ENCODE results near the gene TTBK2. TPM values are rescaled to one million over a fixed set of nuclear protein-coding genes. Genes with fewer than 3 reads are reported as not detected.

The TTBK2 gene
- total RNA-seq, 2 experiments from 2014 or later, result 17.5 to 20.1 TPM

- intact Hi-C loops (cut with DNase I, micrococcal nuclease), result no loop called here
- Histone ChIP-seq H3K36me3 (ENCODE audit: insufficient read depth, low read length) (peaks cover 6% of the 10 kb centered on the region), H3K4me1 (ENCODE audit: insufficient read depth, low read length) (no peaks in the 10 kb centered on the region), H3K27ac (ENCODE audit: low read depth in 1 of 2, low read length in 2 of 2) (no peak overlapping the region), H3K27me3 (ENCODE audit: control insufficient read depth in 1 of 2, insufficient read depth in 2 of 2, low read length in 2 of 2) (no peaks in the 10 kb centered on the region), H3K4me3 (ENCODE audit: low read length) (no peak overlapping the region), H3K9me3 (ENCODE audit: control insufficient read depth in 1 of 2, insufficient read depth in 1 of 2, low read length in 2 of 2) (no peaks in the 10 kb centered on the region)
- H3K9me3 Mint-ChIP-seq, result no peaks in the 10 kb centered on the region
- CTCF ChIA-PET, result interaction anchor here (0.5 to 1.2 kb wide), 2 partner anchors 80 to 94 kb away, joined by 3 read pairs; no protein-coding TSS in a partner anchor
- no peaks in the 10 kb centered on the region for H3K27me3 Mint-ChIP-seq
- H3K27ac Mint-ChIP-seq, result no peak overlapping the region
- ATAC-seq (ENCODE audit: poor library complexity), result no peak
- POLR2A ChIA-PET, result no interaction called here
- H3K4me3 Mint-ChIP-seq, result no peak overlapping the region
- no peak for DNase-seq
- H3K36me3 Mint-ChIP-seq (ENCODE audit: low read depth), result peaks cover 35% of the 10 kb centered on the region
- TF ChIP-seq, protein P1, sequence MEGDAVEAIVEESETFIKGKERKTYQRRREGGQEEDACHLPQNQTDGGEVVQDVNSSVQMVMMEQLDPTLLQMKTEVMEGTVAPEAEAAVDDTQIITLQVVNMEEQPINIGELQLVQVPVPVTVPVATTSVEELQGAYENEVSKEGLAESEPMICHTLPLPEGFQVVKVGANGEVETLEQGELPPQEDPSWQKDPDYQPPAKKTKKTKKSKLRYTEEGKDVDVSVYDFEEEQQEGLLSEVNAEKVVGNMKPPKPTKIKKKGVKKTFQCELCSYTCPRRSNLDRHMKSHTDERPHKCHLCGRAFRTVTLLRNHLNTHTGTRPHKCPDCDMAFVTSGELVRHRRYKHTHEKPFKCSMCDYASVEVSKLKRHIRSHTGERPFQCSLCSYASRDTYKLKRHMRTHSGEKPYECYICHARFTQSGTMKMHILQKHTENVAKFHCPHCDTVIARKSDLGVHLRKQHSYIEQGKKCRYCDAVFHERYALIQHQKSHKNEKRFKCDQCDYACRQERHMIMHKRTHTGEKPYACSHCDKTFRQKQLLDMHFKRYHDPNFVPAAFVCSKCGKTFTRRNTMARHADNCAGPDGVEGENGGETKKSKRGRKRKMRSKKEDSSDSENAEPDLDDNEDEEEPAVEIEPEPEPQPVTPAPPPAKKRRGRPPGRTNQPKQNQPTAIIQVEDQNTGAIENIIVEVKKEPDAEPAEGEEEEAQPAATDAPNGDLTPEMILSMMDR (IDR thresholded peaks at IDR 0.05), result no peak
- no peaks in the 10 kb centered on the region for H3K4me1 Mint-ChIP-seq (ENCODE audit: low read depth)
Measured at GRCh38 chr15:42846647-42847046, 73.9 kb downstream of the TTBK2 start.

DNA sequence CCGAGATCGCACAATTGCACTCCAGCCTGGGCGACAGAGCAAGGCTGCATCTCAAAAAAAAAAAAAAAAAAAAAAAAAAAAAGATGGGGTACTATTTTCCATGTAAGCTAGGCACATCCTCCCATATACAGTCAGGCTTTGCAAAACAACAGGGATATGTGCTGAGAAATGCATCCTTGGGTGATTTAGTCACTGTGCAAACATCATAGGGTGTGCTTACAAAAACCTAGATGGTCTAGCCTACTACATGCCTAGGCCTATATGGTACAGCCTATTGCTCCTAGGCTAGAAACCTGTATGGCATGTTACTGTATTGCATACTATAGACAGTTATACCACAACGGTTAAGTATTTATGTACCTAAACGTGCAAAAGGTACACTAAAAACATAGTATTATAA lies 75.0 kb downstream of the TTBK2 start:
- TF ChIP-seq, protein P1 (IDR thresholded peaks at IDR 0.05), result no peak
- H3K27ac ChIP-seq (ENCODE audit: low read depth in 1 of 2, low read length in 2 of 2), result no peak overlapping the region
- ChIA-PET CTCF (no interaction called here), POLR2A (no interaction called here)
- Mint-ChIP-seq H3K9me3 (no peaks in the 10 kb centered on the region), H3K27me3 (no peaks in the 10 kb centered on the region), H3K36me3 (ENCODE audit: low read depth) (peaks cover 37% of the 10 kb centered on the region), H3K27ac (no peak overlapping the region), H3K4me1 (ENCODE audit: low read depth) (no peaks in the 10 kb centered on the region), H3K4me3 (no peak overlapping the region)
- DNase-seq (no peak), ATAC-seq (ENCODE audit: poor library complexity) (no peak)
- no peaks in the 10 kb centered on the region for H3K9me3 ChIP-seq (ENCODE audit: control insufficient read depth in 1 of 2, insufficient read depth in 1 of 2, low read length in 2 of 2)
- no peak overlapping the region for H3K4me3 ChIP-seq (ENCODE audit: low read length)
- no peaks in the 10 kb centered on the region for H3K4me1 ChIP-seq (ENCODE audit: insufficient read depth, low read length)
- no peaks in the 10 kb centered on the region for H3K27me3 ChIP-seq (ENCODE audit: control insufficient read depth in 1 of 2, insufficient read depth in 2 of 2, low read length in 2 of 2)
- H3K36me3 ChIP-seq (ENCODE audit: insufficient read depth, low read length), result peaks cover 6% of the 10 kb centered on the region
- intact Hi-C loops (cut with DNase I, micrococcal nuclease), result no loop called here

- Mint-ChIP-seq H3K9me3 (no peaks in the 10 kb centered on the region), H3K27ac (no peak overlapping the region), H3K4me1 (ENCODE audit: low read depth) (no peaks in the 10 kb centered on the region), H3K4me3 (no peak overlapping the region), H3K36me3 (ENCODE audit: low read depth) (peaks cover 46% of the 10 kb centered on the region), H3K27me3 (no peaks in the 10 kb centered on the region)
- Histone ChIP-seq H3K27me3 (ENCODE audit: control insufficient read depth in 1 of 2, insufficient read depth in 2 of 2, low read length in 2 of 2) (no peaks in the 10 kb centered on the region), H3K4me1 (ENCODE audit: insufficient read depth, low read length) (no peaks in the 10 kb centered on the region), H3K36me3 (ENCODE audit: insufficient read depth, low read length) (peaks cover 12% of the 10 kb centered on the region), H3K4me3 (ENCODE audit: low read length) (no peak overlapping the region), H3K9me3 (ENCODE audit: control insufficient read depth in 1 of 2, insufficient read depth in 1 of 2, low read length in 2 of 2) (no peaks in the 10 kb centered on the region), H3K27ac (ENCODE audit: low read depth in 1 of 2, low read length in 2 of 2) (no peak overlapping the region)
- ATAC-seq (ENCODE audit: poor library complexity), result no peak
- intact Hi-C loops (cut with DNase I, micrococcal nuclease), result no loop called here
- ChIA-PET CTCF (no interaction called here), POLR2A (no interaction called here)
- TF ChIP-seq, protein P1 (IDR thresholded peaks at IDR 0.05), result no peak
- no peak for DNase-seq
Measured at GRCh38 chr15:42843699-42844098, 76.9 kb downstream of the TTBK2 start.

Data from CD4-positive, alpha-beta T cell (primary cell).